ENCODE data around the gene IGFL2.

IGFL2 gene

GRCh38 chr19:46209051-46209450 is 61.0 kb downstream of the IGFL2 start:
- DNase-seq (ENCODE audit: low read depth) = no peak

GRCh38 chr19:46209472-46209871 is 61.4 kb downstream of the IGFL2 start:
- no peak for DNase-seq (ENCODE audit: low read depth)

- no peak for DNase-seq (ENCODE audit: low read depth)
Observed at GRCh38 chr19:46210669-46211068, 62.6 kb downstream of the IGFL2 start.
